ENCODE measurements around the gene ERBB4. TPM values are rescaled to one million over a fixed set of nuclear protein-coding genes. Genes with fewer than 3 reads are reported as not detected.

The ERBB4 gene
- total RNA-seq, 1 experiment from 2014 or later = 0.04 TPM

DNA sequence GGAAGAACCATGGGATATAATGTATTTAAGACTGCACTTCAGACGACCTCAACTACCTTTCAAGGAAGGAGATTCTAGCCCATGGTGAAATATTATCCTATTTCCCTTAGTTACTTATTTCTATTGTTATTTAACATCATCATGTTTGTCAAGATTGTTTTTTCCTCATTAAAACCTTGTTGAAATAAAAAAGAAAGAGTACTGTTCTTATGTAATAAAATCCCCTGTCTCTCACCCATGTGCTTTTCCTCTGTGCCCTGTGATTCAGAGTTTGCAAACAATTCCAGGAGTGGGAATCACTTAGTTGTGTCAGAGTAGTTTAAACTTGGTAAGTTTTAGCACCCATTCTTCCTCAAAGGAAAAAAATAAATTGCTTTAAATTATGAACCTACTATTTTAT, 43.6 kb downstream of the ERBB4 start:
- H3K23me2 ChIP-seq (ENCODE audit: insufficient read length, low read depth, low read length, poor library complexity, severe bottlenecking) = no peaks in the 10 kb centered on the region
- H2BK12ac ChIP-seq (ENCODE audit: insufficient read length, low read depth, low read length) = no peak overlapping the region
- no peak overlapping the region for H3K56ac ChIP-seq (ENCODE audit: insufficient read length, low read depth, low read length)
- no peak overlapping the region for H4K91ac ChIP-seq (ENCODE audit: insufficient read length, low read depth, low read length)
- H4K8ac ChIP-seq (replicated peaks; ENCODE audit: insufficient read length, low read depth, low read length) = no peak overlapping the region
- H3K4ac ChIP-seq (ENCODE audit: low read depth, low read length) = no peak overlapping the region
- no peaks in the 10 kb centered on the region for H3K4me1 ChIP-seq (ENCODE audit: insufficient read depth, low read length)
- no peak overlapping the region for H3K18ac ChIP-seq (ENCODE audit: insufficient read length, low read depth, low read length)
- H3K9me3 Mint-ChIP-seq = no peaks in the 10 kb centered on the region
- no peaks in the 10 kb centered on the region for H3K9me3 ChIP-seq (ENCODE audit: control insufficient read depth, low read depth, low read length)
- H2BK5ac ChIP-seq (ENCODE audit: insufficient read length, low read length) = no peak overlapping the region
- no peak overlapping the region for H2AK5ac ChIP-seq (ENCODE audit: insufficient read length, low read length)
- no peak overlapping the region for H2BK15ac ChIP-seq (ENCODE audit: low read depth, low read length)
- H3K23ac ChIP-seq (ENCODE audit: insufficient read length, low read depth, low read length) = no peak overlapping the region
- no peaks in the 10 kb centered on the region for H3K4me1 Mint-ChIP-seq
- no peaks in the 10 kb centered on the region for H3K79me1 ChIP-seq (ENCODE audit: insufficient read depth, low read depth, low read length, poor library complexity, severe bottlenecking)
- no peaks in the 10 kb centered on the region for H3K79me2 ChIP-seq (ENCODE audit: insufficient read depth, low read length)
- H3K27ac ChIP-seq (ENCODE audit: insufficient read length, low read depth, low read length) = no peak overlapping the region
- H3K27ac Mint-ChIP-seq = no peak overlapping the region
- H3K27me3 ChIP-seq (ENCODE audit: insufficient read depth, low read length) = no peaks in the 10 kb centered on the region
- no peak overlapping the region for H3K4me2 ChIP-seq (ENCODE audit: insufficient read depth, insufficient read length, low read length)
- TF ChIP-seq, protein P1, sequence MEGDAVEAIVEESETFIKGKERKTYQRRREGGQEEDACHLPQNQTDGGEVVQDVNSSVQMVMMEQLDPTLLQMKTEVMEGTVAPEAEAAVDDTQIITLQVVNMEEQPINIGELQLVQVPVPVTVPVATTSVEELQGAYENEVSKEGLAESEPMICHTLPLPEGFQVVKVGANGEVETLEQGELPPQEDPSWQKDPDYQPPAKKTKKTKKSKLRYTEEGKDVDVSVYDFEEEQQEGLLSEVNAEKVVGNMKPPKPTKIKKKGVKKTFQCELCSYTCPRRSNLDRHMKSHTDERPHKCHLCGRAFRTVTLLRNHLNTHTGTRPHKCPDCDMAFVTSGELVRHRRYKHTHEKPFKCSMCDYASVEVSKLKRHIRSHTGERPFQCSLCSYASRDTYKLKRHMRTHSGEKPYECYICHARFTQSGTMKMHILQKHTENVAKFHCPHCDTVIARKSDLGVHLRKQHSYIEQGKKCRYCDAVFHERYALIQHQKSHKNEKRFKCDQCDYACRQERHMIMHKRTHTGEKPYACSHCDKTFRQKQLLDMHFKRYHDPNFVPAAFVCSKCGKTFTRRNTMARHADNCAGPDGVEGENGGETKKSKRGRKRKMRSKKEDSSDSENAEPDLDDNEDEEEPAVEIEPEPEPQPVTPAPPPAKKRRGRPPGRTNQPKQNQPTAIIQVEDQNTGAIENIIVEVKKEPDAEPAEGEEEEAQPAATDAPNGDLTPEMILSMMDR (conservative IDR thresholded peaks at IDR 0.05) = no peak
- H3K9ac ChIP-seq (ENCODE audit: extremely low read depth, insufficient read length, low read length) = no peak overlapping the region
- no peak overlapping the region for H3K4me3 Mint-ChIP-seq
- no peak for DNase-seq
- H3T11ph ChIP-seq (ENCODE audit: low read length) = no peak overlapping the region
- no peak overlapping the region for H2BK120ac ChIP-seq (ENCODE audit: low read depth, low read length, poor library complexity, severe bottlenecking)
- no peaks in the 10 kb centered on the region for H3K27me3 Mint-ChIP-seq (ENCODE audit: low read depth)
- H3K14ac ChIP-seq (ENCODE audit: insufficient read depth, low read length) = no peak overlapping the region
- WGBS (ENCODE audit: extremely low coverage, insufficient read length, low lambda C conversion rate) = no CpG with 5 or more reads among the region's 1 CpG
- no peak overlapping the region for H2AFZ ChIP-seq (ENCODE audit: low read length)
- no peak overlapping the region for H4K5ac ChIP-seq (ENCODE audit: insufficient read length, low read depth, low read length)
- H4K20me1 ChIP-seq (ENCODE audit: control insufficient read depth, insufficient read depth, insufficient read length) = no peaks in the 10 kb centered on the region
- no peaks in the 10 kb centered on the region for H3K36me3 Mint-ChIP-seq (ENCODE audit: insufficient read depth in 1 of 3, low read depth in 3 of 3)
- H2BK20ac ChIP-seq (ENCODE audit: low read depth, low read length, poor library complexity, severe bottlenecking) = no peak overlapping the region

All from H9 (cell line).